HEK293 (cell line): ENCODE measurements around the gene TTC9C.
A peak's percentile ranks its signal among the peaks of the same experiment; 100 is the strongest.

Experiments used
- GLI4 ChIP-seq: fragments of 450-650 bp; formaldehyde crosslinking; IDR thresholded peaks from 2 replicates; pipeline ENCODE4 v1.5.1; 2016; ENCODE audit warnings: missing biosample characterization, missing genetic modification characterization
- KLF1 ChIP-seq: fragments of 450-650 bp; formaldehyde crosslinking; IDR thresholded peaks from 2 replicates; pipeline ENCODE4 v1.5.1; 2016; ENCODE audit warnings: missing biosample characterization, missing genetic modification characterization
- KLF17 ChIP-seq: fragments of 450-650 bp; formaldehyde crosslinking; IDR thresholded peaks from 2 replicates; pipeline ENCODE4 v1.5.1; 2016; ENCODE audit warnings: missing biosample characterization, missing genetic modification characterization
- PBX3 ChIP-seq: sonication (generic); formaldehyde crosslinking; IDR thresholded peaks from 2 replicates; pipeline ENCODE4 v1.8.1; 2022; ENCODE audit warnings: mild to moderate bottlenecking, moderate library complexity, missing genetic modification reagents
- SCRT2 ChIP-seq: fragments of 450-650 bp; formaldehyde crosslinking; IDR thresholded peaks from 2 replicates; pipeline ENCODE4 v1.5.1; 2016; ENCODE audit warnings: missing biosample characterization, missing genetic modification characterization
- SP7 ChIP-seq: fragments of 450-650 bp; formaldehyde crosslinking; IDR thresholded peaks from 2 replicates; pipeline ENCODE4 v1.5.1; 2016; ENCODE audit warnings: missing biosample characterization, missing genetic modification characterization
- TSHZ1 ChIP-seq: fragments of 450-650 bp; formaldehyde crosslinking; IDR thresholded peaks from 2 replicates; pipeline ENCODE4 v1.5.1; 2016; ENCODE audit warnings: missing biosample characterization, missing genetic modification characterization, borderline replicate concordance
- ZBTB49 ChIP-seq: fragments of 450-650 bp; formaldehyde crosslinking; IDR thresholded peaks from 2 replicates; pipeline ENCODE4 v1.5.1; 2016; ENCODE audit warnings: missing biosample characterization, missing genetic modification characterization, low read depth
- ZFP3 ChIP-seq: fragments of 450-650 bp; formaldehyde crosslinking; IDR thresholded peaks from 2 replicates; pipeline ENCODE4 v1.5.1; 2016; ENCODE audit warnings: low read depth, missing biosample characterization, missing genetic modification characterization
- ZNF148 ChIP-seq: fragments of 450-650 bp; formaldehyde crosslinking; IDR thresholded peaks from 2 replicates; pipeline ENCODE4 v1.5.0; 2017; ENCODE audit warnings: missing biosample characterization, missing genetic modification characterization, borderline replicate concordance
- ZNF174 ChIP-seq: fragments of 450-650 bp; formaldehyde crosslinking; IDR thresholded peaks from 2 replicates; pipeline ENCODE4 v1.5.0; 2017; ENCODE audit warnings: missing biosample characterization, mild to moderate bottlenecking, missing genetic modification characterization
- ZNF18 ChIP-seq: fragments of 450-650 bp; formaldehyde crosslinking; IDR thresholded peaks from 2 replicates; pipeline ENCODE4 v1.5.1; 2016; ENCODE audit warnings: missing biosample characterization, missing genetic modification characterization
- ZNF184 ChIP-seq: fragments of 450-650 bp; IDR thresholded peaks from 2 replicates; pipeline ENCODE4 v1.5.1; 2018; ENCODE audit warnings: missing biosample characterization, mild to moderate bottlenecking, missing genetic modification characterization
- ZNF239 ChIP-seq: fragments of 450-650 bp; formaldehyde crosslinking; IDR thresholded peaks from 2 replicates; pipeline ENCODE4 v1.5.1; 2016; ENCODE audit warnings: missing biosample characterization, missing genetic modification characterization
- ZNF302 ChIP-seq: fragments of 450-650 bp; formaldehyde crosslinking; IDR thresholded peaks from 2 replicates; pipeline ENCODE4 v1.5.1; 2016; ENCODE audit warnings: missing biosample characterization, missing genetic modification characterization, low read depth
- ZNF404 ChIP-seq: fragments of 450-650 bp; formaldehyde crosslinking; IDR thresholded peaks from 2 replicates; pipeline ENCODE4 v1.5.1; 2017; ENCODE audit warnings: missing biosample characterization, missing genetic modification characterization
- ZNF423 ChIP-seq: fragments of 450-650 bp; formaldehyde crosslinking; IDR thresholded peaks from 2 replicates; pipeline ENCODE4 v1.5.1; 2016; ENCODE audit warnings: missing biosample characterization, missing genetic modification characterization
- ZNF529 ChIP-seq: fragments of 450-650 bp; formaldehyde crosslinking; IDR thresholded peaks from 2 replicates; pipeline ENCODE4 v1.5.1; 2017; ENCODE audit warnings: missing genetic modification characterization, missing biosample characterization; ENCODE audit not compliant: insufficient replicate concordance
- ZNF555 ChIP-seq: fragments of 450-650 bp; formaldehyde crosslinking; conservative IDR thresholded peaks from 2 replicates; pipeline ENCODE4 v1.5.1; 2017; ENCODE audit warnings: missing biosample characterization, mild to moderate bottlenecking, missing genetic modification characterization, inconsistent platforms
- ZNF600 ChIP-seq: fragments of 450-650 bp; formaldehyde crosslinking; IDR thresholded peaks from 2 replicates; pipeline ENCODE4 v1.5.1; 2016; ENCODE audit warnings: missing biosample characterization, missing genetic modification characterization
- ZNF701 ChIP-seq: fragments of 450-650 bp; formaldehyde crosslinking; IDR thresholded peaks from 2 replicates; pipeline ENCODE4 v1.5.1; 2016; ENCODE audit warnings: missing biosample characterization, missing genetic modification characterization
- ZNF704 ChIP-seq: fragments of 450-650 bp; formaldehyde crosslinking; IDR thresholded peaks from 2 replicates; pipeline ENCODE4 v1.5.1; 2016; ENCODE audit warnings: missing biosample characterization, missing genetic modification characterization
- ZNF791 ChIP-seq: fragments of 450-650 bp; formaldehyde crosslinking; IDR thresholded peaks from 2 replicates; pipeline ENCODE4 v1.5.1; 2016; ENCODE audit warnings: missing biosample characterization, missing genetic modification characterization
- ZNF830 ChIP-seq: fragments of 450-650 bp; IDR thresholded peaks from 2 replicates; pipeline ENCODE4 v1.5.0; 2018; ENCODE audit warnings: missing biosample characterization, missing genetic modification characterization, low read depth, mild to moderate bottlenecking, moderate library complexity
- ZSCAN4 ChIP-seq: fragments of 450-650 bp; formaldehyde crosslinking; IDR thresholded peaks from 2 replicates; pipeline ENCODE4 v1.5.1; 2017; ENCODE audit warnings: missing biosample characterization, missing genetic modification characterization

Gene TTC9C

GRCh38 chr11:62707277-62707861 is 20.9 kb upstream of the TTC9C start, which contains the start of the genes BSCL2 and GNG3 (continued):
- TF ChIP-seq TSHZ1 (tag by site-specific recombination) (no peak), ZNF404 (tag by site-specific recombination) (no peak), ZNF791 (tag by site-specific recombination) (no peak), ZNF148 (tag by site-specific recombination) (no peak), ZNF423 (tag by site-specific recombination) (no peak), KLF17 (tag by site-specific recombination) (0 out of 2 replicates have a peak, but pooled peaks have one; percentile 48), ZNF704 (tag by site-specific recombination) (no peak), ZSCAN4 (tag by site-specific recombination) (no peak), PBX3 (no peak), ZNF529 (tag by site-specific recombination) (no peak), SP7 (tag by site-specific recombination) (no peak), ZNF239 (tag by site-specific recombination) (no peak), KLF1 (tag by site-specific recombination) (no peak), ZNF184 (0 out of 2 replicates have a peak, but pooled peaks have one; percentile 33), ZNF174 (tag by site-specific recombination) (no peak), GLI4 (tag by site-specific recombination) (no peak), ZNF18 (tag by site-specific recombination) (no peak), ZNF701 (tag by site-specific recombination) (no peak), SCRT2 (no peak), ZNF830 (tag by site-specific recombination) (no peak), ZNF302 (no peak), ZFP3 (no peak), ZBTB49 (tag by site-specific recombination) (no peak), ZNF555 (no peak), ZNF600 (no peak)
